Measurements from ENCODE around the gene NUSAP1.

DNA sequence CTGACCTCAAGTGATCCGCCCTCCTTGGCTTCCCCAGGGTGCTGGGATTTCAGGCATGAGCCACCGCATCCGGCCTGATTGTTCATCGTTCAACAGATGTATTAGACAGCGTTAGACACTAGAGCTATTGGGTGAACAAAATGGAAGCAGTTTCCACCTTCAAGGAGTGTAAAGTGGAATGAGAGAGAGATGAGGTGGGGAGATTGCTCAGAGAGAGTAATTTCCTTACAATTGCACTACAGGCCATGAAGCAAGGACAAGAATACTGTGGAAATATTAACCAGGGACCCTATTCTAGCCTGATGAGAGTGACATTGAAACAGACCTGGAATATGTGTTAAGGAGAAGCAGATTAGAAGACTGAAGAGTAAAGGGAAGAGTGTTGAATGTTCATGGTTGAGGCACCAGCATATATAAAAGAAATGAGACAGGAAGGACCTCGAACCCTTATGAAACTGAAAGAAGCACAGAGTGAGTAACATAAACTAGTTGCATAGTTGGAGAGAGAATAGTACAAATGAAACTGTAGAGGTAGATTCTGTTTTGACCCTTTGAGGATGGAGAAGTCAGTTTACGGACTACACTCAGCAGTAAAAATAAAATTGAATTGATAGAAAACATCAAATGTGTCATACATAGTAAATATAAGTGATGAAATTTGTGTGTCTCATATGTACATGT is 91.4 kb downstream of the NUSAP1 start:
- no peak for TF ChIP-seq YY1 (IDR thresholded peaks at IDR 0.05; ENCODE audit: insufficient read depth, insufficient read length)
- no peak for TF ChIP-seq SUZ12 (IDR thresholded peaks at IDR 0.05; ENCODE audit: extremely low read depth, insufficient read depth, insufficient read length)

All from NT2/D1 (cell line).